ENCODE results near the gene POLG.

Gene POLG

GRCh38 chr15:89370120-89370977, 35.7 kb upstream of the POLG start:
- DNase-seq = no peak

DNA sequence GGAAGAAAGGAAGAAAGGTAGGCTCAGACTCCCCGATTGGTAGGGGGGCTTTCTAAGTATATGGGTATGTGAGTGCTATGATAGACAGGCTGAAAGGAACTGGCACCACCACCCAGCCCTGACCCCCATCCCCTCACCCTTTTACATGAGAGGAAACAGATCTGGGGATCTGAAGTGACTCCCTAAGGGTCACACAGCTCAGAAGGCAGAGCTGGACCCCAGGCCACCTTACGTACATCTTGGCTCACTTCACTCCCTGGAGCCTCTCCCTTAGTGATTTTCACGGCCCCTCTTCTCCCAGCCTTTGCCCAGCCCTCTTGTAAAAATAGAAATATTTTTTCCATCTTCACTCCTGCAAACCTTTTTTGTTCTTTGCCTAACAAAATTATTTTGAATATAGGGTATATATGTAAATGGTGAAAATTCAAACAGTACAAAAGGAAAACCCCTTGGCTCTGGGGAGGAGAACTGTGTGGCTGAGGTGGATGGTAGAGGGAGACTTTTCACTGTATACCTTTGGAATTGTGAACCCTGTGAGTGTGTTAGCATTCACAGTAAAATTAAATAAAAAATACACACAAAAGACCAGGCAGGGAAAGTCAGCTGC, 34.8 kb upstream of the POLG start:
- DNase-seq = no peak

DNA sequence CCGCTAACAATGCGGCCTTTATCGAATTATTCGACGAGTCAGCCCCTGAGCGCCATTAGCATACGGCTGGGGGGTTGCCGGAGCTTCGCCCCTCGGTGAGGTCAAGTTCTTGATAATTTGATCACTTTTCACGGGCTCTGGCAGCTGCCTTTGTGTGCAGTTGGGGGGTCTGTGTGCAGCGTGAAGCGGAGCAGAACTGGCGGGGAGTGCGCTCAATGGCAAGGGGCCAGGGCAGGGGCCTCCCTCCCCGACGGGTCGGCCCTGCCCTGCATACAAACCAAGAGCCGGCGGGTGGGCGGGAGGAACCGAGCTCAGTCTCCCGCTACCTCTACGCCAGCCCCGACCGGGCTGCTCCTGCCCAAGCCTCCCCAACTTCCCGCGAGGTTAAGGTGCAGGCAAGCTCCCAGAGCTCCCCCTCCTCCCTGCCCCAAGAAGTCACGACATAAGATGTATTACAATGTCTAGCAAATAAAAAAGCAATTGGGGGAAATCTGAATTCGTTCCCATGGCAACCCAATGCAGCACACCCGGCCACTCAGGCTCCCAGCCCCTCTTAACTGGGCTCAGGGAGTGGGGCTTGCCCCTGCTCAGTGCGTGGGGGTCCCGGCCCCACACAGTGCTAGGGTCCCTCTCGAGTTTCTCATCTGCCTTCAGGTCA, 34.1 kb upstream of the POLG start:
- no peak for DNase-seq

DNA sequence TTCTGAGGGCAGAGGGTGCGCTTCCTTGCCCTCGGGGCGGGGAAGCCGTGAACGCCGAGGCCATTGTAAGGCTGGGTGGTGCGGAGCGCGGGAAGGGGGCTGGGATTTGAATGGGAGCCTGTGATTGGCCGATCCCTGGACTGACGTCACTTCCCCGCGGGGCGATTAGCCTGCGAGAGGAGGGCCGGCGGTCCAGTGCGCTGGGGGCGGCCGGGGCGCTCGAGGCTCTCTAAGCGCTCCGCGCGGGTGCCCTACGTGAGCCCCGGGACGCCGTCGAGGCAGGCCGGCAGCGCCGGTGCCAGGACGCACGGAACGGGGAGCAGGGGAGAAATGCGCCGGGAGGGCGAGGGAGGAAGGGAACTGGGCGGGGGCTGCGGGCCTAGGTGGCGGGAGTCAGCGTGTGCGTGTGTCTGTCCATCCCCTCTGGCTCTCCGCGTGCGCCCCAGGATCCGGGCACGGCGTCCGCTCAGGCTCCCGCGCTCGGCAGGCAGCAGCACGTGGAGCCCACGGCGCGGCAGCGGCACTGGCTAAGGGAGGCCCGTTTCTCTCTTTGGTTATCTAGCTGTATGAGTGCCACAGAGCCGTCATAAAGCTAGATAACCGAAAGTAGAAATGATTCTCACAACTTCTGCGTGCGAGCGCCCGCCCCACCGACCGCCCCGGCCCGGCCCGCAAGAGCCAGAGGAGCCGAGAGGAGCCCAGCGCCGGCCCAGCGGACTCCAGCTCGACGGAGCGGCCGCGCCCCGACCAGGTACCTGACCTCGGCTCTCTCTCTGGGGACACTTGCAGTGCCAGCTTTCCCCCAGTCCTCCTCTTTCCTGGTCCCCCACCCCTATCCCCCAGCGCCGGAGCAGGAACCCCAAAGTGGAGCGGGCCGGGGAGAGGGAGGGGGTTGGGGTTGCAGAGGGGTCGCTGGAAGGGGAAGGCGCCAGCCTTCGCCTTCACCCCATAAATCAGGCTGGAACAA, 33.1 kb upstream of the POLG start:
- DNase-seq = peak; percentile 52

GRCh38 chr15:89366656-89367393, 32.2 kb upstream of the POLG start:
- DNase-seq = no peak

DNA sequence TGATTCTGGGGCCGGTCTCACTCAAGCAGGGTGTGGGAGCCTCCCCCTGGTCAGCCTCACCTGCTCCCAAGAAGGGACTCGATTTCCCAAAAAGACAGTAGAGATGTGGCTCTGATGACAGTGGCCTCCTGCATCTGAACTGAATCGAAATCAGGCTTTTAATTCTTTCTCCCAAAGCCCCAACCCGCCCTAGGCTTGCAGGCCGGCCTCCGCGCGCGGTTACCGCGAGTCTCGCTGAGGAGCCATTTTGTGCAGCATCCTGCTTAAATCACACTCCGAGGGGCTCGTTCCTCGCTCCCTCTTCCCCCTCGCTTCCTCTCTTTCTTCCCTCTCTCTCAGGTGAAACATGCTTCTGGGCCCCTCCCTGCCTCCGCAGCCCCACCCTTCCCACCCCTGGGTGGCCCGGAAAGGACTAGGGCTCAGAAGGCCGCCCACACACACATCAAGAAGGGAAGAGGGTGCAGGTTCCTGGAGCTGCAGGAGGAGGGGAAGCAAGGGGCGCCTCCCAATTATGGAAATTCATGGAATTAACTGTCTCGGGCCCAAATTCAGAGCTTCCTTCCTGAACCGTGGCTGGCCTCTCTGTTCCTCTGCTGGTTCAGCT, 30.9 kb upstream of the POLG start:
- DNase-seq = no peak

DNA sequence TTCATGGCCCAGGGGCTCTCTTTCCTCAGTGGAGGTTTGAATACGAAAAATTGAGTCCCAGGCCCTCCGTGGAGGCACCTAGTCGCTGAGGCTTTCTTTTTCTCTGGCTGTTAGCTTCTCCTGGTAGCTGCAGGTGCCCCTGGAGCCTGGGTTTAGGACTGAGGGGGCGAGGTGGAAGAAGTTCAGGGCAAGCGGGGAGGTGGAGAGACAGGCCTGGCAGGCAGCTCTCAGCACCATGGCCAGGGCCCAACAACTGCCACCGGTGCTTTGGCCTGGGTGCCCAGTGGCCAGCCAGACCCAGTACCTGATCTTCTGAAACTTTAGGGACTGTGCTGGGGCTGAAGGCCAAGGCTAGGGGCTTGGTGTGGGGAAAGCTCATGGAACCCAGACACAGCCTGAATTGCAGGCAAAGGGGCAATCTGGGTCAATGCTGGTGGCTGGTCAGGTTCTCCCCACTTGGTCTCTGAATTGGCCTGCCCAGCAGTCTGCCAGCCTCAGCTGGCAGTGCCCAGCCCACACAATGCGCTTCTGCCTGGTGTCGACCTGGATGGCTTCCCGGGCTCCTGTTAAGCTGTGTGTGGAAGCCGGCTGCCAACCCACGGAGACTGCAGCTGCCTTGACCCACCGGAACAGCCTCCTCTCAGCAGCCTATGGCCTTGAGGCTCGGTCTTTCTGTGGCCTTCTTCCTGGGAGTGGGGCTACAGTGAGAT, 30.3 kb upstream of the POLG start:
- no peak for DNase-seq

- peak; percentile 78 for DNase-seq
Observed at GRCh38 chr15:89364341-89364740, 29.7 kb upstream of the POLG start.

DNA sequence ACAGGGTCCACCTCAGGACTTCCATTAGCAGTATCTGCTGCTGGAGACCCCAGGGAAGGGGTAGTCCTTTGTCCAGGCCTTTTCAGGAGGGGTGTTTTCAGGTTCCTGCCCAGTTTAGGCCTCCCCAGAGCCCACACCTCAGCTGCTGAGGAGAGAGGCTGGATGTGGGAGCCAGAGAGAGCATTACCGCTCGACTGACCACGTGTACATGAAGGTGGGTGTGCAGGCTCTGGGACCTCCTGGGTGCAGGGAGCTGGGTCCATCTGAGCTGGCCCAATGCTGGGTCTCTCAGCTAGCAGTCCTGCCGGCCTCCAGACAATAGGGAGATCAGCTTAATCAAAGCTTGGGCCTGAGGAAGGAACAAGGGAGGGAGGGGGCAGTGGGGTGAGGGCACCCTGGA, 29.1 kb upstream of the POLG start:
- no peak for DNase-seq

DNA sequence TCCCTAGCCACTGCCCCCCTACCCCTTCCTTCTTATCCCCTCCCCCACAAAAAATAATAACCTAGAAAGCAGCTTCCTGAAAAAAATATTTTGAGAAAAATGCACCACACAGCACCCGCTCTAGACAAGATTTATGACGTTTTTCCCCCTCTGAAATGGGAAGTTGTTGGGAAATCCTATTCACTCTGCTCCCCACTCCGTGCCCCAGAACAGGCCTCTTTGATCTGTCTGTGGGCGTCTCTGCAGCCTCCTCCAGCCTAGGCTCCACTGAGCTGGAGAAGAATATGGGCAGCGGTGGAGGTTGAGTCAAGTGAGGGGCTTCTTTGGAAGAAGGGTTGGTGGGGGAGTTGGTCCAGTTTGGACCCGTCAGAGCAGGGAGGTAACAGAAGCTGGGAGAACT, 28.5 kb upstream of the POLG start:
- no peak for DNase-seq

DNA sequence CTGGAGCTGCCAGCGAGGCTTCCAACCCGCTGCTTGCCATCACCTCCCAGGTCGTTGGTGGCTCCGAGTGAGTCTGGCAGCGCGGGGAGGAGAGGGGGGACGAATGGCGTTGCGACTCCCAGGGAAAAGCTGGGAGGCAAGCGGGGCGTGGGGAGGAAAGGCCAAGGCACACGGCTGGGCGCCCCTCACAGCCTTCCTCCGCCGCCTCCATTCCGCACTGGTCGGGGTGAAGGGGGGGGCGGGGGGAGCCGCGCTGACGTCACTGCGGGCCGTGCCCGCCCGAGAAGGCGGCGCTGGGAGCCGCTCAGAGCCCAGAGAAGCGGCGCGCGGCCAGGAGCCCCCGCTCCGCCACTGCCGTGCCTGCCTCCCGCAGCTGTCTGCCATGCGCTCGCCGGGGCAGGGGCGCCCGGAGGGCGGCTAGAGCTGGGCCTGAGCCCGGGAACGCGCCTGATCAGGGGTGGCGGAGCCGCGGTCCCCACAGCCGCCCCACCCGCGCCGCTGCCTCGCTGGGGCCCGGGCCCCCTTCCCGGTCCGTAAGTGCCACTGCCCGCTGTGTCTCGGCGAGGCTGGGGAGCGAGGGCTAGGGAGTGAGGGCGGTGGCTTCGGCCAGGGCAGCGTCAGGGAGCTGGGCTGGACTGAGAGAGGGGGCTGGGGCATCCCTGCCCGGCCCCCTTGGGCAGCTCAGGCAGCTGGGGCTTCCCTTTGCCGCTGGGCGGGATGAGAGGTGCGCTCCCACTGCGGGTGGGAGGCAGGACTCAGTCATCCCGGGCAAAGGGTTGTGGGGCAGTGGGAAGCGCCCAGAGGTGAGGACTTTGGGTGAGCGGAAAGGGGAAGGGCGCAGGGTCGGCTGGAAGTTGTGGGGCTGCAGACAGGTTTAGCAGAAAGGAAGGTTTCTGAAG, 27.8 kb upstream of the POLG start:
- no peak for DNase-seq

GRCh38 chr15:89361451-89362202, 27.0 kb upstream of the POLG start:
- peak; percentile 83 for DNase-seq

GRCh38 chr15:89360294-89360971, 25.8 kb upstream of the POLG start:
- no peak for DNase-seq

DNA sequence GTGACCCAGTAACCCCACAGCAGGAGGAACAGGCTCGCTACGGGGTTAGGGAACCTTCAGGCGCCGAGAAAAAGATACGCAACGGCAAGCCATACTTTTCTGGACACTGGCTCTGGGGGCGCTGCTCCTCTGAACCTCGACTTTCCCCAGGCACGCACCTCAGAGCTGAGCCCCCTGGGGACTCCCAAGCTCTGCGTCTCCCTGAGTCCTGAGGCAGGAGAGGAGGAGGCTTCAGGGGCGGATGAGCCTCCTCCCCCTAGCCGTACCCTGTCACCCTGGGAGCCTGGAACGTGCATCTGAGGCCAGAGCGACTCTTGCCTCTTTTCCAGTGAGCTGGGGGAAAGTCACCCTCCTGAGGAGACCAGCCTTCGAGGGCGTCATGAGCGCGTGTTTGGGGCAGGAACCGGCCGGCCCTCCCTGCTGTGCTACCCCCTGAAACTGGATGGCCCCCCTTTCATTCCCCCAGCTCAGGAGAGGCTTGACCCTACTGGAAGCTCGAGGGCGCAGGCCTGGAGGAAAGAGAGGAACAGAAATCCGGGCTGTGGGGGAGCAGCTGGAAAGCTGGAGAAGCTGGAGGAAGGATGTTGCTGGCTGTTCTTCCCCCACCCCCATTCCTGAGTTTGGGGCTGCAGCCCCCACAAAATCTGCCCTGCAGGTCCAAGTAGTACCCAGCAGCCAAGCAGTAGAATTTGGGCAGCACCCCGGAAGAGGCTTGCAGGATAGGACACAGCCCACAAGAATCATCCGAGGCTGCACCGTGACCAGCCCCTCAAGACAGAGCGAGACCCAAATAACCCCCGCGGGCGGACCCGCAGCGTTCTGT, 25.1 kb upstream of the POLG start:
- no peak for DNase-seq

- DNase-seq = peak; percentile 88
Observed at GRCh38 chr15:89358755-89359439, 24.3 kb upstream of the POLG start.

- DNase-seq = no peak
Observed at GRCh38 chr15:89358435-89358754, 23.8 kb upstream of the POLG start.

- peak; percentile 53 for DNase-seq
Observed at GRCh38 chr15:89356634-89357298, 22.1 kb upstream of the POLG start.

Measured in hematopoietic multipotent progenitor cell treated with erythropoietin and hydrocortisone succinate and interleukin-3 and kit ligand, for 4 days (in vitro differentiated cells).